HepG2 (cell line): ENCODE results near the gene ZBTB2. TPM values are rescaled to one million over a fixed set of nuclear protein-coding genes. Genes with fewer than 3 reads are reported as not detected.

Source experiments
- ATAC-seq: fragments of 200-7000 bp; cut with Tn5 transposase; 3 replicates; pipeline ENCODE4 v1.9.1; 2020; ENCODE audit warnings: mild to moderate bottlenecking, moderate library complexity
- BruUV-seq: library from RNA; stranded (reverse); fragments of 400-500 nt; replicated peaks from 2 replicates; lab custom pipeline; 2021; lab: Mats Ljungman, UMichigan
- CTCF ChIA-PET: fragments of 300-600 bp; formaldehyde crosslinking; extraction: SDS; loops from one replicate; lab custom pipeline; 2021; ENCODE audit warnings: low total read pairs, inconsistent platforms, low intra/inter-chr PET ratio; lab: Yijun Ruan, JAX
- POLR2A ChIA-PET: fragments of 350-600 bp; sonication (Branson Sonifier 250); formaldehyde crosslinking; loops from one replicate; lab custom pipeline; 2020; ENCODE audit warnings: antibody characterized with exemption, inconsistent platforms; lab: Yijun Ruan, JAX
- DNase-seq: peaks from one replicate; pipeline ENCODE4 v3.0.0-alpha.2; 2015; ENCODE audit warnings: low spot score
- FAIRE-seq: peaks from 3 replicates; lab custom pipeline; 2011; peaks lifted over from hg19 to GRCh38; lab: Jason Lieb, UNC
- H2AFZ ChIP-seq: one replicate; pipeline ENCODE4 v1.6.1; 2011; ENCODE audit warnings: low read length, inconsistent platforms
- H3K27ac ChIP-seq: fragments of 300-600 bp; 3 replicates; pipeline ENCODE4 v1.8.0; 2011; ENCODE audit warnings: mixed run types, mild to moderate bottlenecking, mixed read lengths, low read length, inconsistent platforms; ENCODE audit not compliant: insufficient read depth; ENCODE audit errors: extremely low read length
- H3K27me3 ChIP-seq, 2 experiments: fragments of 200-600 bp in 1 of 2; 2 replicates in 1 of 2; 3 replicates in 1 of 2; pipeline versions ENCODE4 v1.6.0 to v1.8.0; 2011; ENCODE audit warnings: low read length in 2 of 2, mild to moderate bottlenecking in 2 of 2, moderate library complexity in 2 of 2, inconsistent platforms in 1 of 2; ENCODE audit not compliant: insufficient read depth in 2 of 2, control insufficient read depth in 1 of 2
- H3K36me3 ChIP-seq, 2 experiments: fragments of 200-600 bp in 1 of 2; replicated peaks in 1 of 2; 2 replicates in 1 of 2; 3 replicates in 1 of 2; pipeline versions ENCODE4 v1.5.1 to v1.8.0; 2011; ENCODE audit warnings: low read length in 2 of 2, inconsistent platforms in 1 of 2; ENCODE audit not compliant: insufficient read depth in 2 of 2, control insufficient read depth in 1 of 2
- H3K4me1 ChIP-seq: 2 replicates; pipeline ENCODE4 v1.5.1; 2012; ENCODE audit warnings: low read length, inconsistent platforms; ENCODE audit not compliant: insufficient read depth
- H3K4me2 ChIP-seq: 2 replicates; pipeline ENCODE4 v1.6.0; 2011; ENCODE audit warnings: low read depth, low read length, inconsistent platforms
- H3K4me3 ChIP-seq, 3 experiments: fragments of 200-600 bp in 1 of 3; sonication (generic), shearing (Covaris generic) in 1 of 3; replicated peaks in 1 of 3; 2 replicates each; pipeline ENCODE4 v1.5.1; 2011 to 2016; ENCODE audit warnings: low read length in 3 of 3, inconsistent platforms in 2 of 3, low read depth in 2 of 3, mild to moderate bottlenecking in 2 of 3, control low read depth in 1 of 3, mixed read lengths in 1 of 3; ENCODE audit not compliant: insufficient read depth in 1 of 3
- H3K79me2 ChIP-seq: one replicate; pipeline ENCODE4 v1.6.1; 2011; ENCODE audit warnings: low read length, inconsistent platforms; ENCODE audit not compliant: insufficient read depth
- H3K9ac ChIP-seq: 2 replicates; pipeline ENCODE4 v1.6.0; 2011; ENCODE audit warnings: mild to moderate bottlenecking, low read depth, low read length, inconsistent platforms; ENCODE audit not compliant: insufficient read depth
- H3K9me3 ChIP-seq: 2 replicates; pipeline ENCODE4 v1.5.1; 2012; ENCODE audit warnings: mild to moderate bottlenecking, low read length
- H4K20me1 ChIP-seq: 2 replicates; pipeline ENCODE4 v1.6.0; 2011; ENCODE audit warnings: inconsistent platforms, mild to moderate bottlenecking, low read length, moderate library complexity; ENCODE audit not compliant: insufficient read depth
- FOXM1 ChIP-seq: sonication (generic); formaldehyde crosslinking; IDR thresholded peaks from 2 replicates; pipeline ENCODE4 v1.5.0; 2020; ENCODE audit warnings: missing genetic modification reagents
- FOXO1 ChIP-seq: sonication (generic); formaldehyde crosslinking; IDR thresholded peaks from 2 replicates; pipeline ENCODE4 v1.4.0; 2020; ENCODE audit warnings: missing genetic modification reagents
- JUNB ChIP-seq: sonication (generic); formaldehyde crosslinking; IDR thresholded peaks from 2 replicates; pipeline ENCODE4 v1.8.0; 2022; ENCODE audit warnings: missing genetic modification reagents, mild to moderate bottlenecking, borderline replicate concordance
- PAX8 ChIP-seq: sonication (generic); formaldehyde crosslinking; IDR thresholded peaks from 2 replicates; pipeline ENCODE4 v1.8.0; 2022; ENCODE audit warnings: mild to moderate bottlenecking, missing genetic modification reagents, borderline replicate concordance
- POLR2AphosphoS2 ChIP-seq: IDR thresholded peaks from 2 replicates; pipeline ENCODE4 v1.6.1; 2011; ENCODE audit warnings: low read depth, low read length, improper control_type of control experiment
- TAF15 ChIP-seq: fragments of 200-400 bp; formaldehyde crosslinking; IDR thresholded peaks from one replicate; pipeline ENCODE4 v1.6.1; 2018; ENCODE audit warnings: mild to moderate bottlenecking, low read depth, low read length; ENCODE audit not compliant: poor library complexity, severe bottlenecking
- ZBTB39 ChIP-seq: sonication (generic); formaldehyde crosslinking; IDR thresholded peaks from 2 replicates; pipeline ENCODE4 v1.5.0; 2020; ENCODE audit warnings: missing genetic modification reagents
- ZFYVE20 ChIP-seq: sonication (generic); formaldehyde crosslinking; IDR thresholded peaks from 2 replicates; pipeline ENCODE4 v1.8.0; 2023; ENCODE audit warnings: low read depth, mild to moderate bottlenecking, moderate library complexity, missing genetic modification reagents, borderline replicate concordance
- ZIK1 ChIP-seq: sonication (generic); formaldehyde crosslinking; IDR thresholded peaks from 2 replicates; pipeline ENCODE4 v1.5.0; 2020; ENCODE audit warnings: mild to moderate bottlenecking, low read depth, missing genetic modification reagents, borderline replicate concordance
- WGBS: methylation state at CpG from one replicate; pipeline ENCODE4 v1.1.6; 2017; ENCODE audit warnings: low lambda C conversion rate; 5-methylcytosine and 5-hydroxymethylcytosine counted together
- in situ Hi-C: cut with HindIII; loops from 2 replicates; pipeline ENCODE4 v1.10.0; 2017; ENCODE audit warnings: low pct_unique_long_range_greater_than_20kb; ENCODE audit not compliant: extremely low pct_ligation_motif_present
- intact Hi-C: fragments of 100-400 bp; cut with micrococcal nuclease; formaldehyde crosslinking; loops from one replicate; pipeline ENCODE4 v1.10.0; 2022; ENCODE audit not compliant: unreplicated experiment
- polyA plus RNA-seq, 8 experiments: library from polyadenylated mRNA; depleted of rRNA in 3 of 8; stranded (reverse) in 7 of 8; unstranded in 1 of 8; fragments of >200 nt; fragmentation: Illumina TruSeq in 4 of 8; extraction: Trizol in 4 of 8; gene quantifications; 2 replicates each; pipeline versions ENCODE4 v1.2.1 to v1.2.3, GENCODE V29; 2011 to 2016; ENCODE audit warnings: low read depth in 4 of 8, missing spikeins in 1 of 8, mixed read lengths in 1 of 8; ENCODE audit not compliant: insufficient read depth in 1 of 8
- total RNA-seq, 5 experiments: library from RNA; depleted of rRNA; stranded (reverse); fragments of >200 nt; fragmentation: Illumina TruSeq; extraction: Trizol; gene quantifications; 2 replicates each; pipeline ENCODE4 v1.2.3, GENCODE V29; 2016; ENCODE audit warnings: low read depth in 1 of 5

Gene ZBTB2
- total and polyA plus RNA-seq, 2 of the 13 experiments (the other 11 are each of a cell fraction or from before 2014, with no cell fraction given), result 15.4 to 22.8 TPM

GRCh38 chr6:151321438-151321837 is 69.9 kb downstream of the ZBTB2 start:
- POLR2A ChIA-PET, result no interaction called here

More at GRCh38 chr6:151321438-151321837, 69.9 kb downstream of the ZBTB2 start:
- H2AFZ ChIP-seq, result no peak overlapping the region
- no peak overlapping the region for H3K4me2 ChIP-seq
- H3K27ac ChIP-seq, result no peak overlapping the region
- H3K9ac ChIP-seq, result no peak overlapping the region
- no TSS peak for BruUV-seq
- no peak for FAIRE-seq
- peaks cover 47% of the 10 kb centered on the region for H3K4me1 ChIP-seq
- no peaks in the 10 kb centered on the region for H3K9me3 ChIP-seq
- H4K20me1 ChIP-seq, result no peaks in the 10 kb centered on the region
- no peaks in the 10 kb centered on the region; a peak in 1 of 5 replicates for H3K27me3 ChIP-seq
- no peaks in the 10 kb centered on the region for H3K79me2 ChIP-seq
- ATAC-seq, result no peak
- DNase-seq, result no peak
- 94% methylated on average over 1 of the region's 1 CpG for WGBS
- no peaks in the 10 kb centered on the region for H3K36me3 ChIP-seq
- in situ Hi-C loops, result no loop called here
- CTCF ChIA-PET, result interaction anchor here (5.5 kb wide), 1 partner anchor 307 kb away, joined by 67 read pairs; no protein-coding TSS in a partner anchor
- no peak overlapping the region for H3K4me3 ChIP-seq
- TF ChIP-seq PAX8 (CRISPR knock-in tag) (no peak), FOXM1 (CRISPR knock-in tag) (no peak), JUNB (CRISPR knock-in tag) (no peak), POLR2AphosphoS2 (no peak), ZIK1 (CRISPR knock-in tag) (no peak), TAF15 (no peak), ZBTB39 (CRISPR knock-in tag) (no peak), ZFYVE20 (no peak), FOXO1 (no peak)
- TF ChIP-seq, all 625 proteins: peak for 0
- intact Hi-C loops, result loop anchor here (10.0 kb wide), 2 partner anchors 117 to 197 kb away; no protein-coding TSS in a partner anchor
